HEK293T (cell line): ENCODE data around the gene HEBP2.

ENCODE experiments used
- CTCF ChIA-PET: fragments of 350-600 bp; formaldehyde crosslinking; extraction: SDS; loops from one replicate; lab custom pipeline; 2021; ENCODE audit warnings: antibody characterized with exemption, inconsistent platforms; lab: Yijun Ruan, JAX
- POLR2A ChIA-PET: fragments of 350-600 bp; formaldehyde crosslinking; extraction: SDS; loops from one replicate; lab custom pipeline; 2020; ENCODE audit warnings: antibody characterized with exemption, inconsistent platforms; lab: Yijun Ruan, JAX
- DNase-seq: peaks from one replicate; pipeline ENCODE4 v3.0.0; 2012; ENCODE audit warnings: mixed read lengths; ENCODE audit errors: extremely low spot score
- ARNT ChIP-seq: fragments of 450-650 bp; IDR thresholded peaks from 2 replicates; pipeline ENCODE4 v1.6.1; 2017; ENCODE audit warnings: mild to moderate bottlenecking
- BHLHE40 ChIP-seq: fragments of 450-650 bp; IDR thresholded peaks from 2 replicates; pipeline ENCODE4 v1.6.1; 2016; ENCODE audit warnings: mild to moderate bottlenecking, moderate library complexity, borderline replicate concordance
- CTBP1 ChIP-seq: fragments of 450-650 bp; IDR thresholded peaks from 2 replicates; pipeline ENCODE4 v1.6.1; 2016; ENCODE audit warnings: borderline replicate concordance
- ELF4 ChIP-seq: fragments of 450-650 bp; IDR thresholded peaks from 2 replicates; pipeline ENCODE4 v1.6.1; 2017; ENCODE audit warnings: antibody characterized with exemption
- FOXA1 ChIP-seq: fragments of 450-650 bp; IDR thresholded peaks from 2 replicates; pipeline ENCODE4 v1.6.1; 2016; ENCODE audit warnings: mild to moderate bottlenecking
- FOXK2 ChIP-seq: fragments of 450-650 bp; IDR thresholded peaks from 2 replicates; pipeline ENCODE4 v1.6.1; 2016; ENCODE audit warnings: mild to moderate bottlenecking
- FOXM1 ChIP-seq: fragments of 450-650 bp; IDR thresholded peaks from 2 replicates; pipeline ENCODE4 v1.6.1; 2017; ENCODE audit warnings: mild to moderate bottlenecking, borderline replicate concordance
- HDGF ChIP-seq: fragments of 450-650 bp; IDR thresholded peaks from 2 replicates; pipeline ENCODE4 v1.6.1; 2017; ENCODE audit warnings: antibody characterized with exemption, borderline replicate concordance
- L3MBTL2 ChIP-seq: fragments of 450-650 bp; conservative IDR thresholded peaks from 2 replicates; pipeline ENCODE4 v1.6.1; 2016; ENCODE audit warnings: mild to moderate bottlenecking
- LEF1 ChIP-seq: fragments of 450-650 bp; IDR thresholded peaks from 2 replicates; pipeline ENCODE4 v1.6.1; 2017; ENCODE audit warnings: mild to moderate bottlenecking, borderline replicate concordance
- NFRKB ChIP-seq: fragments of 450-650 bp; IDR thresholded peaks from 2 replicates; pipeline ENCODE4 v1.6.1; 2016; ENCODE audit warnings: mild to moderate bottlenecking, moderate library complexity
- PKNOX1 ChIP-seq: fragments of 450-650 bp; IDR thresholded peaks from 2 replicates; pipeline ENCODE4 v1.6.1; 2016
- SP1 ChIP-seq: fragments of 450-650 bp; IDR thresholded peaks from 2 replicates; pipeline ENCODE4 v1.6.1; 2017
- SUZ12 ChIP-seq: fragments of 450-650 bp; IDR thresholded peaks from 2 replicates; pipeline ENCODE4 v1.6.1; 2016; ENCODE audit warnings: mild to moderate bottlenecking
- TARDBP ChIP-seq: fragments of 450-650 bp; IDR thresholded peaks from 2 replicates; pipeline ENCODE4 v1.6.1; 2016
- ZNF384 ChIP-seq: fragments of 450-650 bp; IDR thresholded peaks from 2 replicates; pipeline ENCODE4 v1.6.1; 2016

Gene HEBP2

GRCh38 chr6:138382498-138383265 is 21.3 kb upstream of the HEBP2 start:
- ChIA-PET CTCF (no interaction called here), POLR2A (no interaction called here)
- no peak for DNase-seq
- TF ChIP-seq LEF1 (no peak), BHLHE40 (no peak), NFRKB (no peak), FOXK2 (no peak), SP1 (no peak), L3MBTL2 (no peak), PKNOX1 (no peak), CTBP1 (no peak), FOXM1 (no peak), ZNF384 (no peak)

GRCh38 chr6:138383776-138384175 is 20.2 kb upstream of the HEBP2 start:
- CTCF ChIA-PET = no interaction called here

GRCh38 chr6:138386897-138387296 is 17.1 kb upstream of the HEBP2 start:
- DNase-seq = no peak
- POLR2A ChIA-PET = no interaction called here
- TF ChIP-seq CTBP1 (no peak), L3MBTL2 (no peak), TARDBP (no peak), ZNF384 (no peak), FOXM1 (no peak), ARNT (no peak), LEF1 (no peak), BHLHE40 (no peak)
- CTCF ChIA-PET = interaction anchor here (0.6 kb wide), 1 partner anchor 18 kb away, joined by 6 read pairs; no protein-coding TSS in a partner anchor

More at GRCh38 chr6:138383776-138384175, 20.2 kb upstream of the HEBP2 start:
- POLR2A ChIA-PET = no interaction called here
- DNase-seq = no peak
- TF ChIP-seq SUZ12 (no peak), L3MBTL2 (no peak), FOXM1 (no peak), FOXK2 (no peak), ELF4 (no peak), ZNF384 (no peak), PKNOX1 (no peak), BHLHE40 (no peak), LEF1 (no peak), SP1 (no peak), ARNT (no peak), TARDBP (no peak), HDGF (no peak), CTBP1 (no peak)

- TF ChIP-seq FOXM1 = no peak
- TF ChIP-seq NFRKB = no peak
- no peak for TF ChIP-seq ARNT
- no peak for TF ChIP-seq CTBP1
- no peak for TF ChIP-seq SP1
- TF ChIP-seq ZNF384 = no peak
- TF ChIP-seq HDGF = no peak
- TF ChIP-seq BHLHE40 = no peak
- no peak for TF ChIP-seq PKNOX1
- TF ChIP-seq TARDBP = no peak
- CTCF ChIA-PET = interaction anchor here (0.6 kb wide), 1 partner anchor 17 kb away, joined by 6 read pairs; no protein-coding TSS in a partner anchor
- POLR2A ChIA-PET = no interaction called here
- no peak for DNase-seq
Measured at GRCh38 chr6:138387577-138388368, 16.2 kb upstream of the HEBP2 start.

- no peak for DNase-seq
- POLR2A ChIA-PET = no interaction called here
- no peak for TF ChIP-seq CTBP1
- no peak for TF ChIP-seq LEF1
- TF ChIP-seq PKNOX1 = no peak
- TF ChIP-seq SP1 = no peak
- no peak for TF ChIP-seq ARNT
- TF ChIP-seq BHLHE40 = no peak
- no peak for TF ChIP-seq FOXK2
- no peak for TF ChIP-seq ZNF384
- no peak for TF ChIP-seq TARDBP
- TF ChIP-seq SUZ12 = no peak
- no peak for TF ChIP-seq HDGF
- TF ChIP-seq FOXA1 = no peak
- TF ChIP-seq ELF4 = no peak
- no peak for TF ChIP-seq L3MBTL2
- no peak for TF ChIP-seq NFRKB
- TF ChIP-seq FOXM1 = no peak
- CTCF ChIA-PET = no interaction called here
Measured at GRCh38 chr6:138389551-138389950, 14.5 kb upstream of the HEBP2 start.
